Central memory CD4-positive, alpha-beta T cell (primary cell): Measurements from ENCODE around the gene SH2D7.
A peak's percentile ranks its signal among the peaks of the same experiment; 100 is the strongest.

Experiments
- DNase-seq: peaks from one replicate; pipeline ENCODE4 v3.0.0; 2022

The SH2D7 gene

GRCh38 chr15:78061963-78062427 lies 30.4 kb upstream of the SH2D7 start:
- peak; percentile 50 for DNase-seq

- no peak for DNase-seq
Observed at GRCh38 chr15:78063217-78063616, 29.1 kb upstream of the SH2D7 start.

DNA sequence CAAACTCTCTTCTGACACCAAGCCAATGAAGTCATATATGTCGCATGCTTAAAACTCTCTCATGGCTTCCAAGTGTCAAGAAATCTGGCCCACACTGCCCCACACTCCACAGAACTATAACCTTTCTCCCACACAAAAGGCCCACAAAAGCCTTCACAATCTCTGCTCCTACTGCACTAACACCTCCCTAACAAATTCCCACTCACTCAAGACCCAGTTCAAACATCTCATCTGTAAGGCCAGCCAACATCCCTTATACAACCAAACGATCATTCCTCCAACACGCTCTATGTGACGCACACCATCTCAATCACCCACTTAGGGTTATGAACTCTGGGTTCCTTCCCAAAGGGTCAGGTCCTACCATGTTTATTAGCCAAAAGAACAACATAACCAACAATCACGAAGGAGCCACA lies 28.4 kb upstream of the SH2D7 start:
- DNase-seq, result no peak

DNA sequence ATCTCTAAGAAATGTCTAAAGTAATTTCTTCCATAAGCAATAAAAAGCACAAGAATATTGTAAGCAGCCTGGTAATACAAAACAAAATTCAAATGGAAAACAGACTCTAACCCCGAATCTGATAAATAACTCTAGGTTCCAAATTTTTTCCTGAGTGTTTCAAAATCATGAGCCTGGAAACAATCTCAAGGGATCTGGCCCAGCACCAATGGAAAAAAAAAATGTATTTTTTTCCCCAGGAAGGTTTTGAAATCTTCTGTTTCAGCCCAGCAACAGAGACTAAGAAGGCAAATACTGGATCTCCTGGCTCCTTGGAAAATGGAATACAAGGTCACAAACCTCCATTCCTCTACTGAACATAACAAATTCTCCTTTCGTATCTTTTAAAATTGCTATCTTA lies 27.8 kb upstream of the SH2D7 start:
- no peak for DNase-seq

DNA sequence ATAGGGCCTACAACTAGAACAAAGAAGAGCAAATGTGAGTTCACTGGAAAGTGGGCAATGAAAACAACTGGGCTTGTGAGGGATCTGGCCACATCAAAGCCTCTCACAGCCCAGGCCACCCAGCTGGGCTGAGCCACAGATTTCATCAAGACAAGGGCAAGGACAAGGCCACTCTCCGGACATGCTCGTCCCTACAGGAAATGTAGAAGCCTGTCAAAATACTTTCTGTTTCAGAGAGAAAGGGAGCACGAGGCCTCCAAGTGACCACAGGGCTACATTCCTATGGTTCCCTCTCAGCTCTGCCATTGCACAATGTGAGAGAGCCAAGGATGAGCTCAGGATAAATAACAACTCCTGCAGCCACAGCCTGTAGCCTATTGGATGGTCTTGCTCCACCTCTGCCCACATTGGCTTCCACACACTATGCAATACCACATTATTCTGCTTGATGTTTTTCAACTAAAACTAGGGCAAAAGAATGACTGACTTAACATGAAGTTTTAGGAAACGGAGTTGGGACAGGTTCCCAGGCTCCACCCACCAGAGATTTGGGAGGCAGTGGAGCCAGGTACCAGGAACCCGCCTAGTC lies 27.0 kb upstream of the SH2D7 start:
- DNase-seq, result peak; percentile 32

GRCh38 chr15:78065973-78066946 lies 26.1 kb upstream of the SH2D7 start:
- no peak for DNase-seq

DNA sequence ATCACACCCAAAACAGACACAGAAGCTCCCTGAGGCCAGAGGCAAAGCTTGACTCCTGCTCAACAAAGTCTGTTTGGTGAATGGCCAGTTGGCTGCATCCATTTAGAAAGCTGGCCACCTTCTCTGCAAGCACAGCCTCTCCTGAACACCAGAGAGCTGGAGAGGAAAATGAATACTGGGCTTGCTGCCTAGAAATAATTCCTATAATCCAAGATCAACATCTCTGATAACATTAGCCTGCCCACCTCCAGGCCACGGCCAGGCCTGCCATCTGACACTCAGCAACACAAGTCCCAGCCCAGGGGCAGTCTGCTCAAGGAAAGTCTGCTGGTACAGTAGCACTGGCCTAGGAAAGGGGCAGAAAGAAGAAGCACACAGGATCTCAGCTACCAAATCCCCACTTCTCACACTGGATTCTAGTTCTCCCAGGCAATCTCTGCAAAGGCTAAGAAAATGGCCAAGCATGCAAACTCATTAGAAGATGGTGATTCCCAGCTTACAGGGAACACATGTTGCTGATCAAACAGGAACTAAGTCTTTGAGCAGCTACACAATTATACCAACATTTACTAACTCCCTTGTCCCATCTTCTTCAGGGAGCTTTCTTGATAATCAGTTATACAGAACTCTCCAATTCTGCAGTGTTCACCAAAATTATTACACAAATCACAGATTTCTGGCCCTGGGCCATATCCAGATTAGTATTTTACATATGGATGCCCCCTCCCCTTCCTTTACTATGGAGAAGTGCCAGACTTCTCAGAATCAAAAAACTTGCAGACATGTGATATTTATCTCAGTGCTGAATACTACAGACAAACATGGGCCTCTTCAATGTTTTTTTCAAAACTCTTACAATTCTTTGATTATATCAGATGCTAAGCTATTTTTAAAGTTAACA lies 24.8 kb upstream of the SH2D7 start:
- no peak for DNase-seq

GRCh38 chr15:78069052-78069414 lies 23.3 kb upstream of the SH2D7 start:
- DNase-seq, result no peak

GRCh38 chr15:78069462-78070029 lies 22.8 kb upstream of the SH2D7 start:
- DNase-seq, result no peak

GRCh38 chr15:78070049-78070700 lies 22.2 kb upstream of the SH2D7 start:
- DNase-seq, result peak; percentile 42

DNA sequence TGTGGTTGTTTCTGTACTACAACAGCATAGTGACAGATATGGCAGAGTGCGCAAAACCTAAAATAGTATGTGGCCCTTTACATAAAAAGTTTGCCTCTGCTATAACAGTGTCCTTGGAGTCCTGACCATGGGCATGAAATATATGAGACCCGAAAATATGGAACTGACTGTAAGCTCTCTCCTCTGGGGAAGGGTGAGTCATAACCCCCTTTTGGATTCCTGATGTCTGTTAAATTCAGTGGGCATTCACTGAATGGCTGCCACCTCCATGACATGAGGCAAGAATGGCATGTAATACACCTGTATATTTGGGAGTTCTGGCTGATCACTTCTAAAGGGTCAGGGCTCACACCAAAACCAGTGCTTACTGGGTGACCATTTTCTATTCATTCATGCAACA lies 21.0 kb upstream of the SH2D7 start:
- DNase-seq, result no peak

- peak; percentile 57 for DNase-seq
Observed at GRCh38 chr15:78072080-78072892, 20.1 kb upstream of the SH2D7 start.

DNA sequence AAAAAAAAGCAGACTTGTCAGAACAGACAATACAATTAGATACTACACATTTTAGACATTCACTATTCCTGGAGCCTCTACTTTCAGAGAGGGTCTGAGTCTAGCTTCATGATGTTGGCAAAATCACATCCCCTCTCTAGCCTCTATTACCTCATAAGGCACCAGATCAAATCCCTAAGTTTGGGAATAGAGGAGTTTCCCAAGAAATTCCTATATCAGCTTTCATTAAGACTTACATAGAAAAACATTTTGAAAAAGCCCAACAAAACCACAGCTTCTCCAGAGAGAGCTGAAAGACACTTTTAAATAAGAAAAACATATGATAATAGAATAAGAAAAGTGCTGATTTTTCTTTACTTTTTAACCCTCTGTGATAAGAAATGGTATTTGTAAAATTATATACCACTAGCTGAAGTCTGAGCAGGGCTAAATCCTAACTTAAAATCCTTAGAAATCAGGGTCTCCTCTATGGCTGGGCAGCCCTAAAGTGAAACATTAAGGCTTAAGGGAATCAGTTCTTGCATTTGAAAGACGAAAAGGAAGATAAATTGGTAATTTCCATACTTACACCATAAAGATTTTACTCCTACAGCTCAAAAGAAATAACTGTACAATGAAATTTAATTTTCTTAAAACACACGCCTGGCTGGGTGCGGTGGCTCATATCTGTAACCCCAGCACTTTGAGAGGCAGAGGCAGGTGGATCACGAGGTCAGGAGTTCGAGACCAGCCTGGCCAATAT lies 19.1 kb upstream of the SH2D7 start:
- DNase-seq, result no peak

GRCh38 chr15:78075490-78076230 lies 16.7 kb upstream of the SH2D7 start:
- no peak for DNase-seq

DNA sequence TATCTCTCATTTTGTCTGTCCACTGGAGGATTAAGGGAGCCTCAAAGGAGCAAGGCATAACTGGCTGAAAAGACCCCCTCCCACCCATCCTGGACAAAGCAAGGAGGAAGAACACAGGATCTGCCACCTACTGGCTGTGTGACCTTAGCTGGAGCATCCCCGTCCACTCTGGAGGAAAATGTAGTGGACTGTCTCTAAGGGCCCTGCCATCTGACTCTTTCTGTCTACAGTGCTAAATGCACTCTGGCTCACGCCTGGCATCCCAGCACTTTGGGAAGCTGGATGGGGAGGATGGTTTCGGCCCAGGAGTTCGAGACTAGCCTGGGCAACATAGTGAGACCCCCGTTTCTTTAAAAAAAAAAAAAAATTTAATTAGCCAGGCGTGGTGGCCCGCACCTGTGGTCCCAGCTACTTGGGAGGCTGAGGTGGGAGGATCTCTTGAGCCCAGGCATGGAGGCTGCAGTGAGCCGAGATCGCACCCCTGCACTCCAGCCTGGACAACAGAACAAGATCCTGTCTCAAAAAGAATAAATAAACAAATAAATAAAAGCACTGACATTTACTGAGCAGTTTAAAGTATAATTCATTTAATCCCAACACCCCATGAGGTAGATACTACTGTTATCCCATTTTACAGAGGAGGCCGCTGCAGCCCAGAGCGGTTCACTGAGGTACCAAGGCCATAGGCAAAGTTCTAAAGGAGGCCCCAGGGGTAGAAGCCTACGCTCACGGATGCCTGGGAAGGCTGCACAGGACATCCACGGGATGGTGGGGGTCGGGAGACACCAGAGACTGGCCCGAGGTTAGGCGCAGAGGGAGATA lies 15.9 kb upstream of the SH2D7 start:
- DNase-seq, result no peak

DNA sequence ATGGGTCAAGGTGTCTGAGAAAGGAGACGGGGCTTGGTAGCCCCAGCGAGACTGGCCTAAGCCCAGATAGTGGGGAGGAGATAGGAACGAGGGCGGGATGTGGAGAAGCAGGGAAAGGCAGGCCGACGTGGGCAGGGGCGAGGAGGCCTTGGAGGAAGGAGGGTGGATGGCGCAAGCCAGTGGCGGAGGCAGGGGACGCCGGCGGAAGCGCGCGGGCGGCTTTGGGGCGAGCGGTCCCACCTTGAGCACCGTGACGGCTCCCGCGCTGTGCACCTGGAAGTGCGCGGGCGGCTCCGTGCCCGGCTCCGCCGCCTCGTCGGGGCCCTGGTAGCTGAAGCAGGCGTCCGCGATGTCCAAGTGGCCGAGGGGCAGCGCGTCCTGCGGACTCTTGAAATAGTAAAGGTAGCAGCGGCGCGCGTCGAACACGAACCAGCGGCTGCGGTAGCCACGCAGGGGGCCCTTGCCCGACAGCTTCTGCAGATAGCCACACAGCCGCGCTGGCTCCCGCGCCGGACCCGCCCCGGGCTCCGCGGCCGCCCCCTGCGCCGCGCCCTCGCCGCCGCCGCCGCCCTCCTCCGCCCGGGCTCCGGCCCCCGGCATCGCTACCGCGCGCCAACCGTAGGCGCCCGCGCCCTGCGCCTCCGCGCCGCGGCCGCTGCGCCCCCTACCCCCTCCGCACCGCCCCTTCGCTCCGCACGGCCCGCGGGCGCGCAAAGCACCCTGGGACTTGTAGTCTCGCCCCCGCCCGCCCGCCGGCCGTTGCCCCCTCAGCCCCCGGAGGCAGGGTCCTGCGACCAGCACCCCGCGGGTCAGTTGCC lies 15.1 kb upstream of the SH2D7 start, which contains the start of gene TBC1D2B:
Gene TBC1D2B, minus strand, starts transcription at position 659 of the 818 bp plus-strand sequence. Its CDS starts 59 bp downstream, at position 600.
- peak; percentile 64 for DNase-seq

- no peak for DNase-seq
Observed at GRCh38 chr15:78077871-78078210, 14.5 kb upstream of the SH2D7 start.
